Peyer's patch (tissue), 4 donors: ENCODE measurements around the gene MAD1L1. TPM values are rescaled to one million over a fixed set of nuclear protein-coding genes. Genes with fewer than 3 reads are reported as not detected.

Experiments used
- DNase-seq, 3 donors: peaks; one replicate each; pipeline ENCODE4 v3.0.0-alpha.2; 2017 to 2019
- H3K27ac ChIP-seq, 4 donors: fragments of 200-600 bp; sonication (generic); one replicate each; pipeline ENCODE4 v1.5.1; 2016 to 2019
- H3K27me3 ChIP-seq, 2 donors: fragments of 200-600 bp; sonication (generic); one replicate each; pipeline ENCODE4 v1.5.1; 2019
- H3K36me3 ChIP-seq, 3 donors: fragments of 200-600 bp; sonication (generic); one replicate each; pipeline ENCODE4 v1.5.1; 2016 to 2019
- H3K4me1 ChIP-seq, 4 donors: fragments of 200-600 bp; sonication (generic); one replicate each; pipeline ENCODE4 v1.5.1; 2016 to 2019
- H3K4me3 ChIP-seq, 4 donors: fragments of 200-600 bp; sonication (generic); 1 replicate in 3 of 4; 2 replicates in 1 of 4; pipeline ENCODE4 v1.5.1; 2016 to 2019; ENCODE audit warnings: mild to moderate bottlenecking in 1 of 4
- H3K9me3 ChIP-seq, 4 donors: fragments of 200-600 bp; sonication (generic); one replicate each; pipeline ENCODE4 v1.5.1; 2016 to 2019; ENCODE audit warnings: mild to moderate bottlenecking in 1 of 4
- CTCF ChIP-seq, 6 experiments: fragments of 450-650 bp in 4 of 6; fragments of 200-600 bp in 2 of 6; sonication (generic) in 1 of 6; IDR thresholded peaks; one replicate each; pipeline ENCODE4 v1.5.1; 2017 to 2019; ENCODE audit warnings: antibody characterized with exemption in 6 of 6, mild to moderate bottlenecking in 3 of 6, moderate library complexity in 1 of 6
- POLR2A ChIP-seq, 2 donors: fragments of 450-650 bp; IDR thresholded peaks; one replicate each; pipeline ENCODE4 v1.5.1; 2017; ENCODE audit warnings: antibody characterized with exemption in 2 of 2, mild to moderate bottlenecking in 2 of 2, moderate library complexity in 2 of 2
- total RNA-seq, 4 donors: library from RNA; depleted of rRNA; stranded (reverse); fragments of >200 nt; gene quantifications; one replicate each; pipeline ENCODE4 v1.1.0, GENCODE V29; 2016

MAD1L1 gene
- total RNA-seq, 4 donors from 2014 or later = 43.9 to 417 (median 59.1) TPM

GRCh38 chr7:1956611-1957470 lies 275.9 kb downstream of the MAD1L1 start:
- Histone ChIP-seq H3K27ac (no peak overlapping the region), H3K36me3 (no peaks in the 10 kb centered on the region), H3K27me3 (no peaks in the 10 kb centered on the region), H3K4me3 (no peak overlapping the region), H3K4me1 (no peaks in the 10 kb centered on the region), H3K9me3 (no peaks in the 10 kb centered on the region)
- no peak for TF ChIP-seq POLR2A (IDR thresholded peaks at IDR 0.05)
- TF ChIP-seq CTCF (IDR thresholded peaks at IDR 0.05) = no peak
- no peak for DNase-seq

- DNase-seq = no peak
- no peak for TF ChIP-seq CTCF (IDR thresholded peaks at IDR 0.05)
- no peak for TF ChIP-seq POLR2A (IDR thresholded peaks at IDR 0.05)
- Histone ChIP-seq H3K27ac (no peak overlapping the region), H3K9me3 (no peaks in the 10 kb centered on the region), H3K4me3 (no peak overlapping the region), H3K36me3 (no peaks in the 10 kb centered on the region), H3K4me1 (no peaks in the 10 kb centered on the region), H3K27me3 (no peaks in the 10 kb centered on the region)
Measured at GRCh38 chr7:1956141-1956540, 276.6 kb downstream of the MAD1L1 start.

- Histone ChIP-seq H3K27ac (no peak overlapping the region), H3K9me3 (no peaks in the 10 kb centered on the region), H3K4me1 (no peaks in the 10 kb centered on the region), H3K27me3 (no peaks in the 10 kb centered on the region), H3K36me3 (no peaks in the 10 kb centered on the region), H3K4me3 (no peak overlapping the region)
- TF ChIP-seq CTCF (IDR thresholded peaks at IDR 0.05) = no peak
- no peak for TF ChIP-seq POLR2A (IDR thresholded peaks at IDR 0.05)
- DNase-seq = no peak
Measured at GRCh38 chr7:1954366-1955004, 278.3 kb downstream of the MAD1L1 start.

- Histone ChIP-seq H3K27me3 (no peaks in the 10 kb centered on the region), H3K36me3 (no peaks in the 10 kb centered on the region), H3K4me3 (no peak overlapping the region), H3K27ac (no peak overlapping the region), H3K4me1 (no peaks in the 10 kb centered on the region), H3K9me3 (no peaks in the 10 kb centered on the region)
- TF ChIP-seq POLR2A (IDR thresholded peaks at IDR 0.05) (no peak), CTCF (IDR thresholded peaks at IDR 0.05) (no peak)
- DNase-seq = no peak
Measured at GRCh38 chr7:1953199-1954190, 279.2 kb downstream of the MAD1L1 start.

GRCh38 chr7:1952781-1953180 lies 280.0 kb downstream of the MAD1L1 start:
- TF ChIP-seq CTCF (IDR thresholded peaks at IDR 0.05) = no peak
- TF ChIP-seq POLR2A (IDR thresholded peaks at IDR 0.05) = no peak
- Histone ChIP-seq H3K4me3 (no peak overlapping the region), H3K36me3 (no peaks in the 10 kb centered on the region), H3K4me1 (no peaks in the 10 kb centered on the region), H3K27ac (no peak overlapping the region), H3K27me3 (no peaks in the 10 kb centered on the region), H3K9me3 (no peaks in the 10 kb centered on the region)
- DNase-seq = no peak
